Frontal cortex (tissue), 4 donors: ENCODE results near the gene HDHD3. TPM values are rescaled to one million over a fixed set of nuclear protein-coding genes. Genes with fewer than 3 reads are reported as not detected.
"Not testable (repeated sequence)": the region's sequence is repeated elsewhere in the genome, so short reads cannot be mapped to it uniquely, and the experiment has no call there.

Experiments used
- DNase-seq, 2 donors: peaks; one replicate each; pipeline ENCODE4 v3.0.0; 2012; ENCODE audit warnings: low spot score in 2 of 2
- FAIRE-seq: peaks from 2 replicates; lab custom pipeline; 2012; peaks lifted over from hg19 to GRCh38; lab: Jason Lieb, UNC
- total RNA-seq: library from RNA; depleted of rRNA; stranded (reverse); fragments of >200 nt; gene quantifications from one replicate; pipeline ENCODE4 v1.2.3, GENCODE V29; 2014
- donor health status: control.
- donor health status: control.
- donor health status: control.

The HDHD3 gene
- total RNA-seq, 1 donor from 2014 or later, result 9.0 TPM

GRCh38 chr9:113368348-113368981 lies 8.3 kb downstream of the HDHD3 start:
- FAIRE-seq (no peak), DNase-seq (no peak)

- DNase-seq, FAIRE-seq: not testable (repeated sequence)
Observed at GRCh38 chr9:113365652-113366051, 11.1 kb downstream of the HDHD3 start.

- FAIRE-seq, result no peak
Observed at GRCh38 chr9:113364951-113365350, 11.8 kb downstream of the HDHD3 start.

GRCh38 chr9:113363336-113363735 lies 13.4 kb downstream of the HDHD3 start:
- DNase-seq (no peak), FAIRE-seq (no peak)

More at GRCh38 chr9:113364951-113365350, 11.8 kb downstream of the HDHD3 start:
- DNase-seq, result no peak

- no peak for FAIRE-seq
Observed at GRCh38 chr9:113361304-113362018, 15.3 kb downstream of the HDHD3 start.

GRCh38 chr9:113360242-113360842 lies 16.4 kb downstream of the HDHD3 start:
- no peak for DNase-seq
- FAIRE-seq, result no peak

More at GRCh38 chr9:113361304-113362018, 15.3 kb downstream of the HDHD3 start:
- no peak for DNase-seq

GRCh38 chr9:113359385-113359784 lies 17.4 kb downstream of the HDHD3 start:
- FAIRE-seq (no peak), DNase-seq (no peak)

- FAIRE-seq (no peak), DNase-seq (no peak)
Observed at GRCh38 chr9:113356686-113357292, 20.0 kb downstream of the HDHD3 start.

GRCh38 chr9:113355040-113355596 lies 21.7 kb downstream of the HDHD3 start:
- FAIRE-seq (no peak), DNase-seq (no peak)

- FAIRE-seq (no peak), DNase-seq (no peak)
Observed at GRCh38 chr9:113352411-113352810, 24.4 kb downstream of the HDHD3 start.

- DNase-seq, result no peak
- no peak for FAIRE-seq
Observed at GRCh38 chr9:113352006-113352405, 24.8 kb downstream of the HDHD3 start.

- DNase-seq (no peak), FAIRE-seq (no peak)
Observed at GRCh38 chr9:113350937-113351336, 25.8 kb downstream of the HDHD3 start.

GRCh38 chr9:113350107-113350661 lies 26.6 kb downstream of the HDHD3 start:
- no peak for FAIRE-seq

GRCh38 chr9:113349445-113350094 lies 27.2 kb downstream of the HDHD3 start, which contains the start of gene BSPRY:
TSS of gene BSPRY (plus strand) at chr9:113349541. CDS start at chr9:113349580, 39 bp downstream.
- FAIRE-seq (no peak), DNase-seq (peak in 1 of 2 donors; percentile 43)

More at GRCh38 chr9:113350107-113350661, 26.6 kb downstream of the HDHD3 start:
- DNase-seq, result no peak

- DNase-seq (no peak), FAIRE-seq (no peak)
Observed at GRCh38 chr9:113349066-113349444, 27.7 kb downstream of the HDHD3 start.

- FAIRE-seq, result no peak
Observed at GRCh38 chr9:113348437-113348836, 28.3 kb downstream of the HDHD3 start.

GRCh38 chr9:113345671-113346070 lies 31.1 kb downstream of the HDHD3 start:
- FAIRE-seq (no peak), DNase-seq (no peak)

More at GRCh38 chr9:113348437-113348836, 28.3 kb downstream of the HDHD3 start:
- DNase-seq, result no peak

GRCh38 chr9:113345190-113345589 lies 31.6 kb downstream of the HDHD3 start:
- no peak for FAIRE-seq

GRCh38 chr9:113343732-113344231 lies 33.0 kb downstream of the HDHD3 start:
- FAIRE-seq (no peak), DNase-seq (peak; percentile 52 to 65)

More at GRCh38 chr9:113345190-113345589, 31.6 kb downstream of the HDHD3 start:
- DNase-seq, result peak in 1 of 2 donors; percentile 19
